HG03521 (cell line): ENCODE results near the gene PRAC1.

ENCODE experiments used
- ATAC-seq: cut with Tn5 transposase; IDR thresholded peaks from one replicate; pipeline ENCODE4 v1.9.1; 2021; ENCODE audit warnings: mild to moderate bottlenecking, moderate library complexity; ENCODE audit not compliant: unreplicated experiment

Gene PRAC1

GRCh38 chr17:48747445-48748363 lies 25.4 kb upstream of the PRAC1 start:
- no peak for ATAC-seq

- no peak for ATAC-seq
Measured at GRCh38 chr17:48746916-48747444, 24.7 kb upstream of the PRAC1 start.

GRCh38 chr17:48745381-48746275 lies 23.3 kb upstream of the PRAC1 start:
- ATAC-seq = no peak

GRCh38 chr17:48740537-48740936 lies 18.2 kb upstream of the PRAC1 start:
- ATAC-seq = no peak

- no peak for ATAC-seq
Measured at GRCh38 chr17:48738803-48739526, 16.6 kb upstream of the PRAC1 start.

- no peak for ATAC-seq
Measured at GRCh38 chr17:48738424-48738802, 16.1 kb upstream of the PRAC1 start.

- no peak for ATAC-seq
Measured at GRCh38 chr17:48737330-48738043, 15.2 kb upstream of the PRAC1 start.

- ATAC-seq = no peak
Measured at GRCh38 chr17:48735062-48735351, 12.7 kb upstream of the PRAC1 start.

- ATAC-seq = no peak
Measured at GRCh38 chr17:48734333-48735061, 12.2 kb upstream of the PRAC1 start.

GRCh38 chr17:48733632-48734328 lies 11.5 kb upstream of the PRAC1 start:
- ATAC-seq = no peak

GRCh38 chr17:48732688-48733629 lies 10.6 kb upstream of the PRAC1 start:
- no peak for ATAC-seq

GRCh38 chr17:48731355-48731754 lies 9.0 kb upstream of the PRAC1 start:
- ATAC-seq = no peak

- no peak for ATAC-seq
Measured at GRCh38 chr17:48730240-48730550, 7.9 kb upstream of the PRAC1 start.

GRCh38 chr17:48729335-48730239 lies 7.3 kb upstream of the PRAC1 start:
- no peak for ATAC-seq

- no peak for ATAC-seq
Measured at GRCh38 chr17:48728232-48729231, 6.2 kb upstream of the PRAC1 start, which contains the start of gene HOXB13. HOXB13 (minus strand) TSS chr17:48728750; CDS start chr17:48728593, 157 bp downstream.
